H1 (cell line): ENCODE results near the gene IQSEC3. TPM values are rescaled to one million over a fixed set of nuclear protein-coding genes. Genes with fewer than 3 reads are reported as not detected.

Experiments
- BRCA1 ChIP-seq: IDR thresholded peaks from 2 replicates; pipeline ENCODE4 v1.6.1; 2012; ENCODE audit warnings: low read depth, low read length, improper control_type of control experiment
- HDAC2 ChIP-seq, 2 experiments: fragments of 300-600 bp in 1 of 2; sonication (generic) in 1 of 2; IDR thresholded peaks; 2 replicates each; pipeline ENCODE4 v1.6.1; 2011 to 2012; ENCODE audit warnings: low read depth in 2 of 2, low read length in 2 of 2, mild to moderate bottlenecking in 2 of 2, moderate library complexity in 2 of 2, borderline replicate concordance in 1 of 2, inconsistent platforms in 1 of 2
- KDM4A ChIP-seq: IDR thresholded peaks from one replicate; pipeline ENCODE4 v1.7.1; 2012; ENCODE audit warnings: low read depth, mild to moderate bottlenecking, moderate library complexity, low read length, inconsistent platforms; ENCODE audit not compliant: severe bottlenecking
- POU5F1 ChIP-seq: IDR thresholded peaks from 2 replicates; pipeline ENCODE4 v1.6.1; 2011; ENCODE audit warnings: low read depth, mild to moderate bottlenecking, low read length, moderate library complexity
- SP4 ChIP-seq: IDR thresholded peaks from 2 replicates; pipeline ENCODE4 v1.6.1; 2012; ENCODE audit warnings: low read length, inconsistent platforms
- SRF ChIP-seq: IDR thresholded peaks from 2 replicates; pipeline ENCODE4 v1.6.1; 2011; ENCODE audit warnings: mild to moderate bottlenecking, low read depth, low read length, moderate library complexity
- TBP ChIP-seq: IDR thresholded peaks from 2 replicates; pipeline ENCODE4 v1.6.1; 2011; ENCODE audit warnings: low read depth, low read length, improper control_type of control experiment
- polyA plus RNA-seq, 7 experiments: library from polyadenylated mRNA; depleted of rRNA in 3 of 7; stranded (reverse) in 5 of 7; unstranded in 2 of 7; fragments of >200 nt in 5 of 7; fragments of 200-250 nt in 2 of 7; gene quantifications; 1 replicate in 5 of 7; 2 replicates in 1 of 7; 4 replicates in 1 of 7; pipeline versions ENCODE4 v1.2.1 to v1.2.3, GENCODE V29; 2011 to 2013; ENCODE audit warnings: missing spikeins in 2 of 7, mixed read lengths in 2 of 7
- total RNA-seq: library from RNA; stranded (reverse); fragmentation: NEBNext Ultra II Directional; extraction: Animal tissue kit (Norgen Biotek cat#: 25700); gene quantifications from 2 replicates; pipeline ENCODE4 v1.2.1, GENCODE V29; 2021
- TF ChIP-seq, protein P1 (sequence below): IDR thresholded peaks from 2 replicates; pipeline ENCODE4 v1.6.1; 2012; ENCODE audit warnings: inconsistent platforms

IQSEC3 gene
- total and polyA plus RNA-seq, 2 of the 8 experiments (the other 6 are each of a cell fraction or from before 2014, with no cell fraction given), result 1.2 to 3.1 TPM

- TF ChIP-seq SP4 (no peak), KDM4A (no peak), SRF (no peak), BRCA1 (no peak), TBP (no peak), HDAC2 (IDR thresholded peaks at IDR 0.05; ENCODE audit: borderline replicate concordance in 1 of 2, low read depth in 2 of 2, low read length in 2 of 2) (no peak), POU5F1 (no peak)
- TF ChIP-seq, protein P1, sequence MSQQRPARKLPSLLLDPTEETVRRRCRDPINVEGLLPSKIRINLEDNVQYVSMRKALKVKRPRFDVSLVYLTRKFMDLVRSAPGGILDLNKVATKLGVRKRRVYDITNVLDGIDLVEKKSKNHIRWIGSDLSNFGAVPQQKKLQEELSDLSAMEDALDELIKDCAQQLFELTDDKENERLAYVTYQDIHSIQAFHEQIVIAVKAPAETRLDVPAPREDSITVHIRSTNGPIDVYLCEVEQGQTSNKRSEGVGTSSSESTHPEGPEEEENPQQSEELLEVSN, result no peak
Measured at GRCh38 chr12:21301-22189, 45.0 kb upstream of the IQSEC3 start (continued).
